ENCODE data around the gene TXNDC8.

The TXNDC8 gene

DNA sequence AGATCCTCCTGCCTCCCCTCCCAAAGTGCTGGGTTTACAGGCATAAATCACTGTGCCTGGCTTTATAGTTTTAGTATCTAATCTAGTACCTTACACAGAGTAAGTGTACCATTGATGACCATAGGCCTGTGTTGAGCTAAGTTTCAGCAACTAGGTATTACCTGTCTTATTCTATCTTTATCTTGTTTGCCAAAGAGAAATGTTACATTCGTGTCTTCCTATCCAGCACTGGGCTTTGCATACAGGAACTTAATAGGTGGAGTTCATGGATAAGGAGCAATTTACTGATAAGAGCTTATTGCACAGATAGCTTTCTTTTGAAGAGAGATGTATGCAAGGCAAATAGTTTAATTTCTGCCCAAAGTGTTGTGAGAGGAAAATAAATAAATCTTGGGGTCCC is 30.5 kb downstream of the TXNDC8 start:
- Histone ChIP-seq H3K9ac (ENCODE audit: low read depth, low read length, poor library complexity, severe bottlenecking) (no peak overlapping the region), H3K79me2 (ENCODE audit: insufficient read depth, low read length) (no peaks in the 10 kb centered on the region), H3K4me1 (ENCODE audit: insufficient read depth, low read length, poor library complexity, severe bottlenecking) (peaks cover 3% of the 10 kb centered on the region), H3K4me2 (ENCODE audit: low read depth, low read length, poor library complexity, severe bottlenecking) (no peak overlapping the region), H3K9me2 (replicated peaks; ENCODE audit: low read depth, low read length) (no peaks in the 10 kb centered on the region), H2AFZ (ENCODE audit: low read length) (no peak overlapping the region), H3K36me3 (ENCODE audit: insufficient read depth, low read length) (no peaks in the 10 kb centered on the region), H3F3A (ENCODE audit: low read depth) (no peaks in the 10 kb centered on the region), H3K27me3 (ENCODE audit: insufficient read depth, low read length, poor library complexity, severe bottlenecking) (no peaks in the 10 kb centered on the region), H4K20me1 (ENCODE audit: insufficient read depth, low read length, poor library complexity, severe bottlenecking) (no peaks in the 10 kb centered on the region), H3K9me3 (ENCODE audit: insufficient read depth, low read depth, low read length) (peaks cover 4% of the 10 kb centered on the region; the same call in 1 of the 2 replicates), H3K4me3 (ENCODE audit: low read length, poor library complexity, severe bottlenecking) (no peak overlapping the region)
- TF ChIP-seq EZH2phosphoT487 (IDR thresholded peaks at IDR 0.05; ENCODE audit: borderline replicate concordance), result no peak
- TF ChIP-seq, protein P1, sequence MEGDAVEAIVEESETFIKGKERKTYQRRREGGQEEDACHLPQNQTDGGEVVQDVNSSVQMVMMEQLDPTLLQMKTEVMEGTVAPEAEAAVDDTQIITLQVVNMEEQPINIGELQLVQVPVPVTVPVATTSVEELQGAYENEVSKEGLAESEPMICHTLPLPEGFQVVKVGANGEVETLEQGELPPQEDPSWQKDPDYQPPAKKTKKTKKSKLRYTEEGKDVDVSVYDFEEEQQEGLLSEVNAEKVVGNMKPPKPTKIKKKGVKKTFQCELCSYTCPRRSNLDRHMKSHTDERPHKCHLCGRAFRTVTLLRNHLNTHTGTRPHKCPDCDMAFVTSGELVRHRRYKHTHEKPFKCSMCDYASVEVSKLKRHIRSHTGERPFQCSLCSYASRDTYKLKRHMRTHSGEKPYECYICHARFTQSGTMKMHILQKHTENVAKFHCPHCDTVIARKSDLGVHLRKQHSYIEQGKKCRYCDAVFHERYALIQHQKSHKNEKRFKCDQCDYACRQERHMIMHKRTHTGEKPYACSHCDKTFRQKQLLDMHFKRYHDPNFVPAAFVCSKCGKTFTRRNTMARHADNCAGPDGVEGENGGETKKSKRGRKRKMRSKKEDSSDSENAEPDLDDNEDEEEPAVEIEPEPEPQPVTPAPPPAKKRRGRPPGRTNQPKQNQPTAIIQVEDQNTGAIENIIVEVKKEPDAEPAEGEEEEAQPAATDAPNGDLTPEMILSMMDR (conservative IDR thresholded peaks at IDR 0.05; ENCODE audit: low read length), result no peak

- Histone ChIP-seq H3K4me1 (ENCODE audit: insufficient read depth, low read length, poor library complexity, severe bottlenecking) (no peaks in the 10 kb centered on the region), H3K9me3 (ENCODE audit: insufficient read depth, low read depth, low read length) (no peaks in the 10 kb centered on the region), H3K9ac (ENCODE audit: low read depth, low read length, poor library complexity, severe bottlenecking) (no peak overlapping the region), H3F3A (ENCODE audit: low read depth) (no peaks in the 10 kb centered on the region), H3K79me2 (ENCODE audit: insufficient read depth, low read length) (no peaks in the 10 kb centered on the region), H2AFZ (ENCODE audit: low read length) (no peak overlapping the region), H4K20me1 (ENCODE audit: insufficient read depth, low read length, poor library complexity, severe bottlenecking) (no peaks in the 10 kb centered on the region), H3K4me3 (ENCODE audit: low read length, poor library complexity, severe bottlenecking) (no peak overlapping the region), H3K36me3 (ENCODE audit: insufficient read depth, low read length) (no peaks in the 10 kb centered on the region), H3K27me3 (ENCODE audit: insufficient read depth, low read length, poor library complexity, severe bottlenecking) (no peaks in the 10 kb centered on the region), H3K4me2 (ENCODE audit: low read depth, low read length, poor library complexity, severe bottlenecking) (no peak overlapping the region), H3K9me2 (replicated peaks; ENCODE audit: low read depth, low read length) (no peaks in the 10 kb centered on the region)
- TF ChIP-seq, protein P1 (conservative IDR thresholded peaks at IDR 0.05; ENCODE audit: low read length), result no peak
- no peak for TF ChIP-seq EZH2phosphoT487 (IDR thresholded peaks at IDR 0.05; ENCODE audit: borderline replicate concordance)
These were observed 34.5 kb downstream of the TXNDC8 start for GRCh38 chr9:110303133-110303532.

- Histone ChIP-seq H3K9ac (ENCODE audit: low read depth, low read length, poor library complexity, severe bottlenecking) (no peak overlapping the region), H4K20me1 (ENCODE audit: insufficient read depth, low read length, poor library complexity, severe bottlenecking) (no peaks in the 10 kb centered on the region), H3K36me3 (ENCODE audit: insufficient read depth, low read length) (no peaks in the 10 kb centered on the region), H3K79me2 (ENCODE audit: insufficient read depth, low read length) (no peaks in the 10 kb centered on the region), H3K4me2 (ENCODE audit: low read depth, low read length, poor library complexity, severe bottlenecking) (no peak overlapping the region), H3K9me2 (replicated peaks; ENCODE audit: low read depth, low read length) (no peaks in the 10 kb centered on the region), H3F3A (ENCODE audit: low read depth) (no peaks in the 10 kb centered on the region), H3K4me1 (ENCODE audit: insufficient read depth, low read length, poor library complexity, severe bottlenecking) (no peaks in the 10 kb centered on the region), H3K4me3 (ENCODE audit: low read length, poor library complexity, severe bottlenecking) (no peak overlapping the region), H3K9me3 (ENCODE audit: insufficient read depth, low read depth, low read length) (no peaks in the 10 kb centered on the region), H2AFZ (ENCODE audit: low read length) (no peak overlapping the region), H3K27me3 (ENCODE audit: insufficient read depth, low read length, poor library complexity, severe bottlenecking) (no peaks in the 10 kb centered on the region)
- TF ChIP-seq, protein P1 (conservative IDR thresholded peaks at IDR 0.05; ENCODE audit: low read length), result no peak
- TF ChIP-seq EZH2phosphoT487 (IDR thresholded peaks at IDR 0.05; ENCODE audit: borderline replicate concordance), result no peak
These were observed 39.5 kb downstream of the TXNDC8 start for GRCh38 chr9:110298043-110298605.
